ENCODE measurements around the gene CDR2L.

CDR2L gene

GRCh38 chr17:75046407-75047289 lies 59.2 kb downstream of the CDR2L start, which contains the start of the genes ATP5PD and KCTD2:
Gene ATP5PD, minus strand, starts transcription at chr17:75046969. Its CDS starts 4,319 bp downstream, at chr17:75042650.
Gene KCTD2, plus strand, starts transcription at chr17:75047225. Its CDS starts 26 bp downstream, at chr17:75047251.
- peak; percentile 96 for DNase-seq

GRCh38 chr17:75047398-75048098 lies 60.1 kb downstream of the CDR2L start:
- peak; percentile 47 for DNase-seq

GRCh38 chr17:75048249-75048878 lies 60.9 kb downstream of the CDR2L start:
- no peak for DNase-seq

GRCh38 chr17:75049057-75049456 lies 61.6 kb downstream of the CDR2L start:
- DNase-seq = no peak

GRCh38 chr17:75049706-75050105 lies 62.3 kb downstream of the CDR2L start:
- DNase-seq = no peak

- DNase-seq = no peak
Observed at GRCh38 chr17:75051941-75052340, 64.5 kb downstream of the CDR2L start.

Measured in stimulated activated CD8-positive, alpha-beta memory T cell treated with anti-CD3 and anti-CD28 coated beads, Interleukin-4, amount 100 ng/mL, for 48 hours (primary cell).